NCI-H1048 (cell line): ENCODE measurements around the gene HOXD10.
A peak's percentile ranks its signal among the peaks of the same experiment; 100 is the strongest.

Experiments used
- DNase-seq: peaks from one replicate; lab custom pipeline; 2025; lab: John Stamatoyannopoulos, UW

The HOXD10 gene

GRCh38 chr2:176107731-176108181 is 8.8 kb upstream of the HOXD10 start:
- no peak for DNase-seq

DNA sequence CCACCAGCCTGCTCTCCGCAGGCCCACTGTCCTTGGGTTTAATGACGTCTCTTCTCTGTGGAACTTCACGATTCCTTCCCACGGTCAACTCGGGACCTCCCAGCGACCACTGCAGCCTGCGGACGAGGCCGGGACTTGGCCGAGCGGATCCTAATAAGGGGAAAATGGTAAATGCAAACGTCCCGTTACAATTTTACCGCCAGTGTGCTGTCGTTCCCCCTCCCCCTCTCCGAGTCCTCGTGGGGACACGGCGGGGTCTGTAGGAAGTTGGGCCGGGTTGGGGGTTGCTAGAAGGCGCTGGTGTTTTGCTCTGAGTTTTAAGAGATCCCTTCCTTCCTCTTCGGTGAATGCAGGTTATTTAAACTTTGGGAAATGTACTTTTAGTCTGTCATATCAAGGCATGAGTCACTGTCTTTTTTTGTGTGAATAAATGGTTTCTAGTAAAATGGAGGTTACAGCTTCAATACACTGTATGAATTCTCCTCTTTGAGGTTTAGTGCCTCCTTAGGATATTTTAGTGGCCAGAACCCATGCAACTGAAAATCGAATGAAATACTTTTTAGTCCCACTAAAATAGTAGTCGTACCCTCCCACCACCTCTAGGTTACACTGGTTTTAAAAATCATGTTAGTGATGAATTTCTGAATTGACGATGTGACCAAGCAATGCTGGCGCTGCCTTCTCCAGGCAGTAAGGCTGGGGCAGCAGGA is 7.2 kb upstream of the HOXD10 start:
- no peak for DNase-seq

GRCh38 chr2:176109946-176110345 is 6.6 kb upstream of the HOXD10 start:
- DNase-seq, result no peak

GRCh38 chr2:176110415-176111308 is 5.9 kb upstream of the HOXD10 start:
- no peak for DNase-seq

GRCh38 chr2:176111309-176111663 is 5.3 kb upstream of the HOXD10 start:
- DNase-seq, result no peak

- DNase-seq, result no peak
These were observed 4.7 kb upstream of the HOXD10 start for GRCh38 chr2:176111846-176112374.

- DNase-seq, result no peak
These were observed 3.9 kb upstream of the HOXD10 start for GRCh38 chr2:176112375-176113302.

GRCh38 chr2:176114120-176114929 is 2.3 kb upstream of the HOXD10 start:
- no peak for DNase-seq

DNA sequence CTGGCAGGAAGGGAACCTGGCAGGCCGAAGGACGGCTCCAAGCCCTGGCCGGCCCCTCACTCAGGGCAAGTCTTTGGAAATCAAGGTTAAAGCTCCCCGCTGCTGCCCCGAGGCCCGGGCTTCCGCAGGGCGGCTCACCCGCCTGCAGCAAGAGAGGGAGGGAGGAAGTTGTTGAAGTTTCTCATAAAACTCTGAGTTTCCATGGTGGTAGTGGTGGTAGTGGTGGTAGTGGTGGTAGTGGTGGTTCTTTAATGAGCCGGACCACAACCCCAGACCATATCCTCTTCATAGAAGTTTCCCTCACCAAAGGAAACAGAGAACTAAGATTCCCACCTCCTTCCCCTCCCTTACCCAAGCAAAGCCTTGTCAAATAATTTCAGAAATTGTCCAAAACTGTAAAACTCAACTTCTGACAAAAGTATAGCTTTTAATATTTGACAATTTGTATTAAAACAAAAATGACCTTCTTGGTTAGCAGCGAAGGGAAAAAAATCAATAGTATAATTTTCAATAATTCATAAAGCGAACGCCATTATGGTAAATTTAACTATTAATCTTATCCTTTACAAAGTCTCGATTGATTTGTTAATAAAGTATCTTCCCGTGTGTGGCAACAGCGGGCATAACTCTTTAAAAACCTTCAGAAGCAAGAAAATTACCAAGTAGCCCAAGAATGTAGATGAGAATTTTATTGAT is 1.5 kb upstream of the HOXD10 start:
- DNase-seq, result no peak

DNA sequence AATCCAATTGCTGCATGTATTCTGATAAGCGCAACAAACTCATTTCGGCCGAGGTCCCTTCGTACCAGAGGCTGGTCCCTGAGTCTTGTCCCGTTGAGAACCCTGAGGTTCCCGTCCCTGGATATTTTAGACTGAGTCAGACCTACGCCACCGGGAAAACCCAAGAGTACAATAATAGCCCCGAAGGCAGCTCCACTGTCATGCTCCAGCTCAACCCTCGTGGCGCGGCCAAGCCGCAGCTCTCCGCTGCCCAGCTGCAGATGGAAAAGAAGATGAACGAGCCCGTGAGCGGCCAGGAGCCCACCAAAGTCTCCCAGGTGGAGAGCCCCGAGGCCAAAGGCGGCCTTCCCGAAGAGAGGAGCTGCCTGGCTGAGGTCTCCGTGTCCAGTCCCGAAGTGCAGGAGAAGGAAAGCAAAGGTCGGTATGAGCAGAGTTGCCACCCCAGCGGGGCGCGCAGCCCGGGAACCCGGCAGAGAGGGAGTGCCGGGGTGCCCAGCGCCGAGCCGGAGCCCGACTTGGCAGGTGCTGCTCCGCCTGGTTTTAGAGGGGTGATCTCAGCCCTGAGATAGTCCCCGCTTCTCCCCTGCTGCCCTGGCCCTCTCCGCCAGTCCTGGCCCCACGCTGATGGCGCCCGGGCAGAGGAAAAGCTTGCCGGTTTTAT is 714 bp downstream of the HOXD10 start:
- DNase-seq, result no peak

DNA sequence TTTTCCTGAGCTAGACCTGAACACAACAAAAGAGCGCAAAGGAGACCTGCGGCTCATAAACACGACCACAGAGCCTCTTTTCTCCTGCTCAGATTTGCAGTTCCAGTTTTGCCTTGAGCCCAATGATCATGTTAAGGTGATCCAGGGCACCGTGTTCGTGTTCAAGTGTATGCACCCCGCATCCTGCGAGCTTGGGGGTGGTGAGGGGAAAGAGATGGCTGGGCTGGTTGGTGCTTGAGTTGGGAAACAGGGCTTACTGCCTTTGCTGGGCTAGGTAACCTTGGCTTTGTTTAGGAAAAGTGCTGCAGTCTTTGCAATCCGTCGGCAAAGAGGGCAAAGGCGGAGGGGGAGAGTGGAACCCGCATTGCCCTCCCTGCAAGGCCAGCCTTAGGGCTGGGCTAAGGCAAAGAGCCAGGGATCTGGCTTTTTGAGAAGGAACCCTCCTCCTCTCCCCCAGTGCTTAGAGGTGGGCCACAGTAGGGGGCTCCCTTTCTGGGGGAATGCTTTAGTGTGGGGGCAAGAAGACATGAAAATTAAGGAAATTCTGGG is 1.3 kb downstream of the HOXD10 start:
- no peak for DNase-seq

GRCh38 chr2:176118601-176119339 is 2.2 kb downstream of the HOXD10 start:
- DNase-seq, result peak; percentile 60

- DNase-seq, result no peak
These were observed 4.0 kb downstream of the HOXD10 start for GRCh38 chr2:176120364-176121189.

- no peak for DNase-seq
These were observed 4.8 kb downstream of the HOXD10 start for GRCh38 chr2:176121190-176122051.

GRCh38 chr2:176122052-176122682 is 5.6 kb downstream of the HOXD10 start:
- DNase-seq, result no peak

DNA sequence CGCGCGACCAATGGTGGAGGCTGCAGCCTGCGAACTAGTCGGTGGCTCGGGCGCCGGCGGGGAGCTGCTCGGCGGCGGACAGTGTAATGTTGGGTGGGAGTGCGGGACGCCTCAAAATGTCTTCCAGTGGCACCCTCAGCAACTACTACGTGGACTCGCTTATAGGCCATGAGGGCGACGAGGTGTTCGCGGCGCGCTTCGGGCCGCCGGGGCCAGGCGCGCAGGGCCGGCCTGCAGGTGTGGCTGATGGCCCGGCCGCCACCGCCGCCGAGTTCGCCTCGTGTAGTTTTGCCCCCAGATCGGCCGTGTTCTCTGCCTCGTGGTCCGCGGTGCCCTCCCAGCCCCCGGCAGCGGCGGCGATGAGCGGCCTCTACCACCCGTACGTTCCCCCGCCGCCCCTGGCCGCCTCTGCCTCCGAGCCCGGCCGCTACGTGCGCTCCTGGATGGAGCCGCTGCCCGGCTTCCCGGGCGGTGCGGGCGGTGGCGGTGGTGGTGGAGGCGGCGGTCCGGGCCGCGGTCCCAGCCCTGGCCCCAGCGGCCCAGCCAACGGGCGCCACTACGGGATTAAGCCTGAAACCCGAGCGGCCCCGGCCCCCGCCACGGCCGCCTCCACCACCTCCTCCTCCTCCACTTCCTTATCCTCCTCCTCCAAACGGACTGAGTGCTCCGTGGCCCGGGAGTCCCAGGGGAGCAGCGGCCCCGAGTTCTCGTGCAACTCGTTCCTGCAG is 6.3 kb downstream of the HOXD10 start, which contains the start of gene HOXD9:
Gene HOXD9 (plus strand): TSS at position 37 of the 728 bp plus-strand sequence. CDS start 50 bp downstream, at position 87.
- DNase-seq, result no peak
